HepG2 (cell line): Measurements from ENCODE around the gene HDDC3. TPM values are rescaled to one million over a fixed set of nuclear protein-coding genes. Genes with fewer than 3 reads are reported as not detected.

Experiments
- ATAC-seq: fragments of 200-7000 bp; cut with Tn5 transposase; 3 replicates; pipeline ENCODE4 v1.9.1; 2020; ENCODE audit warnings: mild to moderate bottlenecking, moderate library complexity
- BruUV-seq: library from RNA; stranded (reverse); fragments of 400-500 nt; replicated peaks from 2 replicates; lab custom pipeline; 2021; lab: Mats Ljungman, UMichigan
- CTCF ChIA-PET: fragments of 300-600 bp; formaldehyde crosslinking; extraction: SDS; loops from one replicate; lab custom pipeline; 2021; ENCODE audit warnings: low total read pairs, inconsistent platforms, low intra/inter-chr PET ratio; lab: Yijun Ruan, JAX
- POLR2A ChIA-PET: fragments of 350-600 bp; sonication (Branson Sonifier 250); formaldehyde crosslinking; loops from one replicate; lab custom pipeline; 2020; ENCODE audit warnings: antibody characterized with exemption, inconsistent platforms; lab: Yijun Ruan, JAX
- DNase-seq: peaks from one replicate; pipeline ENCODE4 v3.0.0-alpha.2; 2015; ENCODE audit warnings: low spot score
- FAIRE-seq: peaks from 3 replicates; lab custom pipeline; 2011; peaks lifted over from hg19 to GRCh38; lab: Jason Lieb, UNC
- H2AFZ ChIP-seq: one replicate; pipeline ENCODE4 v1.6.1; 2011; ENCODE audit warnings: low read length, inconsistent platforms
- H3K27ac ChIP-seq: fragments of 300-600 bp; 3 replicates; pipeline ENCODE4 v1.8.0; 2011; ENCODE audit warnings: mixed run types, mild to moderate bottlenecking, mixed read lengths, low read length, inconsistent platforms; ENCODE audit not compliant: insufficient read depth; ENCODE audit errors: extremely low read length
- H3K27me3 ChIP-seq, 2 experiments: fragments of 200-600 bp in 1 of 2; 2 replicates in 1 of 2; 3 replicates in 1 of 2; pipeline versions ENCODE4 v1.6.0 to v1.8.0; 2011; ENCODE audit warnings: low read length in 2 of 2, mild to moderate bottlenecking in 2 of 2, moderate library complexity in 2 of 2, inconsistent platforms in 1 of 2; ENCODE audit not compliant: insufficient read depth in 2 of 2, control insufficient read depth in 1 of 2
- H3K36me3 ChIP-seq, 2 experiments: fragments of 200-600 bp in 1 of 2; replicated peaks in 1 of 2; 2 replicates in 1 of 2; 3 replicates in 1 of 2; pipeline versions ENCODE4 v1.5.1 to v1.8.0; 2011; ENCODE audit warnings: low read length in 2 of 2, inconsistent platforms in 1 of 2; ENCODE audit not compliant: insufficient read depth in 2 of 2, control insufficient read depth in 1 of 2
- H3K4me1 ChIP-seq: 2 replicates; pipeline ENCODE4 v1.5.1; 2012; ENCODE audit warnings: low read length, inconsistent platforms; ENCODE audit not compliant: insufficient read depth
- H3K4me2 ChIP-seq: 2 replicates; pipeline ENCODE4 v1.6.0; 2011; ENCODE audit warnings: low read depth, low read length, inconsistent platforms
- H3K4me3 ChIP-seq, 3 experiments: fragments of 200-600 bp in 1 of 3; sonication (generic), shearing (Covaris generic) in 1 of 3; replicated peaks in 1 of 3; 2 replicates each; pipeline ENCODE4 v1.5.1; 2011 to 2016; ENCODE audit warnings: low read length in 3 of 3, inconsistent platforms in 2 of 3, low read depth in 2 of 3, mild to moderate bottlenecking in 2 of 3, control low read depth in 1 of 3, mixed read lengths in 1 of 3; ENCODE audit not compliant: insufficient read depth in 1 of 3
- H3K79me2 ChIP-seq: one replicate; pipeline ENCODE4 v1.6.1; 2011; ENCODE audit warnings: low read length, inconsistent platforms; ENCODE audit not compliant: insufficient read depth
- H3K9ac ChIP-seq: 2 replicates; pipeline ENCODE4 v1.6.0; 2011; ENCODE audit warnings: mild to moderate bottlenecking, low read depth, low read length, inconsistent platforms; ENCODE audit not compliant: insufficient read depth
- H3K9me3 ChIP-seq: 2 replicates; pipeline ENCODE4 v1.5.1; 2012; ENCODE audit warnings: mild to moderate bottlenecking, low read length
- H4K20me1 ChIP-seq: 2 replicates; pipeline ENCODE4 v1.6.0; 2011; ENCODE audit warnings: inconsistent platforms, mild to moderate bottlenecking, low read length, moderate library complexity; ENCODE audit not compliant: insufficient read depth
- CEBPG ChIP-seq: IDR thresholded peaks from 2 replicates; pipeline ENCODE4 v1.6.1; 2016
- ETV6 ChIP-seq: sonication (generic); formaldehyde crosslinking; conservative IDR thresholded peaks from 2 replicates; pipeline ENCODE4 v1.4.0; 2020; ENCODE audit warnings: missing genetic modification reagents
- GFI1 ChIP-seq: sonication (generic); formaldehyde crosslinking; IDR thresholded peaks from 2 replicates; pipeline ENCODE4 v1.5.0; 2020; ENCODE audit warnings: missing genetic modification reagents, mild to moderate bottlenecking, borderline replicate concordance
- IKZF4 ChIP-seq: sonication (generic); formaldehyde crosslinking; IDR thresholded peaks from 2 replicates; pipeline ENCODE4 v1.5.1; 2020; ENCODE audit warnings: borderline replicate concordance, mild to moderate bottlenecking, low read depth, missing genetic modification reagents; ENCODE audit errors: not compliant biosample characterization
- KLF16 ChIP-seq, 2 experiments: sonication (generic) in 1 of 2; formaldehyde crosslinking in 1 of 2; IDR thresholded peaks; 2 replicates each; pipeline versions ENCODE4 v1.6.1 to v1.8.0; 2016 to 2023; ENCODE audit warnings: missing genetic modification reagents in 2 of 2, missing compliant biosample characterization in 1 of 2
- KMT2A ChIP-seq: sonication (generic); formaldehyde crosslinking; IDR thresholded peaks from 2 replicates; pipeline ENCODE4 v1.4.0; 2020; ENCODE audit warnings: missing genetic modification reagents
- MYNN ChIP-seq: sonication (generic); formaldehyde crosslinking; IDR thresholded peaks from 2 replicates; pipeline ENCODE4 v1.4.0; 2020; ENCODE audit warnings: mild to moderate bottlenecking, low read depth, missing genetic modification reagents
- PHF8 ChIP-seq: sonication (generic); formaldehyde crosslinking; IDR thresholded peaks from 2 replicates; pipeline ENCODE4 v1.5.0; 2020; ENCODE audit warnings: missing genetic modification reagents
- SIN3B ChIP-seq: fragments of 150-350 bp; IDR thresholded peaks from 2 replicates; pipeline ENCODE4 v1.6.1; 2014; ENCODE audit warnings: low read length
- ZNF430 ChIP-seq: sonication (generic); formaldehyde crosslinking; IDR thresholded peaks from 2 replicates; pipeline ENCODE4 v1.9.0; 2021; ENCODE audit warnings: mild to moderate bottlenecking, missing genetic modification reagents
- ZNF598 ChIP-seq: sonication (generic); formaldehyde crosslinking; IDR thresholded peaks from 2 replicates; pipeline ENCODE4 v1.5.1; 2020; ENCODE audit warnings: mild to moderate bottlenecking, missing genetic modification reagents, borderline replicate concordance
- ZNF749 ChIP-seq: sonication (generic); formaldehyde crosslinking; IDR thresholded peaks from 2 replicates; pipeline ENCODE4 v1.8.0; 2022; ENCODE audit warnings: mild to moderate bottlenecking, missing genetic modification reagents, moderate library complexity, borderline replicate concordance
- WGBS: methylation state at CpG from one replicate; pipeline ENCODE4 v1.1.6; 2017; ENCODE audit warnings: low lambda C conversion rate; 5-methylcytosine and 5-hydroxymethylcytosine counted together
- in situ Hi-C: cut with HindIII; loops from 2 replicates; pipeline ENCODE4 v1.10.0; 2017; ENCODE audit warnings: low pct_unique_long_range_greater_than_20kb; ENCODE audit not compliant: extremely low pct_ligation_motif_present
- intact Hi-C: fragments of 100-400 bp; cut with micrococcal nuclease; formaldehyde crosslinking; loops from one replicate; pipeline ENCODE4 v1.10.0; 2022; ENCODE audit not compliant: unreplicated experiment
- polyA plus RNA-seq, 8 experiments: library from polyadenylated mRNA; depleted of rRNA in 3 of 8; stranded (reverse) in 7 of 8; unstranded in 1 of 8; fragments of >200 nt; fragmentation: Illumina TruSeq in 4 of 8; extraction: Trizol in 4 of 8; gene quantifications; 2 replicates each; pipeline versions ENCODE4 v1.2.1 to v1.2.3, GENCODE V29; 2011 to 2016; ENCODE audit warnings: low read depth in 4 of 8, missing spikeins in 1 of 8, mixed read lengths in 1 of 8; ENCODE audit not compliant: insufficient read depth in 1 of 8
- total RNA-seq, 5 experiments: library from RNA; depleted of rRNA; stranded (reverse); fragments of >200 nt; fragmentation: Illumina TruSeq; extraction: Trizol; gene quantifications; 2 replicates each; pipeline ENCODE4 v1.2.3, GENCODE V29; 2016; ENCODE audit warnings: low read depth in 1 of 5
- TF ChIP-seq, protein P1 (sequence below): IDR thresholded peaks from 2 replicates; pipeline ENCODE4 v1.6.1; 2012; ENCODE audit warnings: low read length, improper control_type of control experiment
- TF ChIP-seq, protein P2 (sequence below): sonication (generic); formaldehyde crosslinking; IDR thresholded peaks from 2 replicates; pipeline ENCODE4 v1.8.1; 2023; ENCODE audit warnings: mild to moderate bottlenecking, missing genetic modification reagents
- TF ChIP-seq, protein P3 (sequence below): sonication (generic); formaldehyde crosslinking; IDR thresholded peaks from 2 replicates; pipeline ENCODE4 v1.5.0; 2020; ENCODE audit warnings: mild to moderate bottlenecking, missing genetic modification reagents, borderline replicate concordance
- TF ChIP-seq, protein P4 (sequence below): sonication (generic); formaldehyde crosslinking; IDR thresholded peaks from 2 replicates; pipeline ENCODE4 v1.4.0; 2020; ENCODE audit warnings: missing genetic modification reagents

The HDDC3 gene
- total and polyA plus RNA-seq, 2 of the 13 experiments (the other 11 are each of a cell fraction or from before 2014, with no cell fraction given): 18.7 to 28.3 TPM

DNA sequence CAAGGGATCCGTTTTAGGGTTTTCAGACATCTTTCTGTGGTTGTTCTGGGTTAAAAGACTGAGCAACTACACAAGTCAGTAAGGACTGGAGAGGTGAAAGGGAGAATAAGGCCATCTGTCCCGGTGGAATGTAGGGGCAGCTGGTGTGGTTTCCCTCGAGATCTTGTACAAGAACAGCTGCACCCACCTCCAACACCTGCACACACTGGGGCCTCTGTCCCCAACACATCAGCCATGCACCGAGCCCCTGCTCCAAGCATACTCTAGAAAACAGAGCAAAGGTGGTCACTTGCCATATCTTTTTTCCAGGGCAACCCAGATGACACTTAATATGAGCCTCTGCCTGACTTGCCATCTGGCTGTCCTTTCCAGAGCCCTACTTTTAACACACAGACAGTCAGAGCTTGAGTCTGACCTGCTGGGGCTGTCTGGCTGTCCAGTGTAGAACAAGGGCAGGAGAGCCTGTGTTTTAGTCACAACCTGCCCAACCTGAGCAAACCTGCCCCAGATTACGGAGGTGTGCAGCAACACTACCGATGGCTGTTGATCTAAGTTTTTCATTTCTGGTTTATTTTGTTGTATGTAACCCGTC, 17.0 kb downstream of the HDDC3 start:
- CTCF ChIA-PET: no interaction called here
- no TSS peak for BruUV-seq
- no peak for TF ChIP-seq CEBPG (CRISPR knock-in tag)
- no peak for TF ChIP-seq IKZF4 (CRISPR knock-in tag)
- no peak for TF ChIP-seq KMT2A (CRISPR knock-in tag)
- TF ChIP-seq, protein P1, sequence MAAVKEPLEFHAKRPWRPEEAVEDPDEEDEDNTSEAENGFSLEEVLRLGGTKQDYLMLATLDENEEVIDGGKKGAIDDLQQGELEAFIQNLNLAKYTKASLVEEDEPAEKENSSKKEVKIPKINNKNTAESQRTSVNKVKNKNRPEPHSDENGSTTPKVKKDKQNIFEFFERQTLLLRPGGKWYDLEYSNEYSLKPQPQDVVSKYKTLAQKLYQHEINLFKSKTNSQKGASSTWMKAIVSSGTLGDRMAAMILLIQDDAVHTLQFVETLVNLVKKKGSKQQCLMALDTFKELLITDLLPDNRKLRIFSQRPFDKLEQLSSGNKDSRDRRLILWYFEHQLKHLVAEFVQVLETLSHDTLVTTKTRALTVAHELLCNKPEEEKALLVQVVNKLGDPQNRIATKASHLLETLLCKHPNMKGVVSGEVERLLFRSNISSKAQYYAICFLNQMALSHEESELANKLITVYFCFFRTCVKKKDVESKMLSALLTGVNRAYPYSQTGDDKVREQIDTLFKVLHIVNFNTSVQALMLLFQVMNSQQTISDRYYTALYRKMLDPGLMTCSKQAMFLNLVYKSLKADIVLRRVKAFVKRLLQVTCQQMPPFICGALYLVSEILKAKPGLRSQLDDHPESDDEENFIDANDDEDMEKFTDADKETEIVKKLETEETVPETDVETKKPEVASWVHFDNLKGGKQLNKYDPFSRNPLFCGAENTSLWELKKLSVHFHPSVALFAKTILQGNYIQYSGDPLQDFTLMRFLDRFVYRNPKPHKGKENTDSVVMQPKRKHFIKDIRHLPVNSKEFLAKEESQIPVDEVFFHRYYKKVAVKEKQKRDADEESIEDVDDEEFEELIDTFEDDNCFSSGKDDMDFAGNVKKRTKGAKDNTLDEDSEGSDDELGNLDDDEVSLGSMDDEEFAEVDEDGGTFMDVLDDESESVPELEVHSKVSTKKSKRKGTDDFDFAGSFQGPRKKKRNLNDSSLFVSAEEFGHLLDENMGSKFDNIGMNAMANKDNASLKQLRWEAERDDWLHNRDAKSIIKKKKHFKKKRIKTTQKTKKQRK: no peak
- TF ChIP-seq PHF8 (CRISPR knock-in tag): no peak
- no peak for TF ChIP-seq KLF16 (CRISPR knock-in tag; IDR thresholded peaks at IDR 0.05)
- TF ChIP-seq GFI1: no peak
- TF ChIP-seq, protein P2, sequence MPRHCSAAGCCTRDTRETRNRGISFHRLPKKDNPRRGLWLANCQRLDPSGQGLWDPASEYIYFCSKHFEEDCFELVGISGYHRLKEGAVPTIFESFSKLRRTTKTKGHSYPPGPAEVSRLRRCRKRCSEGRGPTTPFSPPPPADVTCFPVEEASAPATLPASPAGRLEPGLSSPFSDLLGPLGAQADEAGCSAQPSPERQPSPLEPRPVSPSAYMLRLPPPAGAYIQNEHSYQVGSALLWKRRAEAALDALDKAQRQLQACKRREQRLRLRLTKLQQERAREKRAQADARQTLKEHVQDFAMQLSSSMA (CRISPR knock-in tag): no peak
- no peak for TF ChIP-seq SIN3B
- TF ChIP-seq, protein P3, sequence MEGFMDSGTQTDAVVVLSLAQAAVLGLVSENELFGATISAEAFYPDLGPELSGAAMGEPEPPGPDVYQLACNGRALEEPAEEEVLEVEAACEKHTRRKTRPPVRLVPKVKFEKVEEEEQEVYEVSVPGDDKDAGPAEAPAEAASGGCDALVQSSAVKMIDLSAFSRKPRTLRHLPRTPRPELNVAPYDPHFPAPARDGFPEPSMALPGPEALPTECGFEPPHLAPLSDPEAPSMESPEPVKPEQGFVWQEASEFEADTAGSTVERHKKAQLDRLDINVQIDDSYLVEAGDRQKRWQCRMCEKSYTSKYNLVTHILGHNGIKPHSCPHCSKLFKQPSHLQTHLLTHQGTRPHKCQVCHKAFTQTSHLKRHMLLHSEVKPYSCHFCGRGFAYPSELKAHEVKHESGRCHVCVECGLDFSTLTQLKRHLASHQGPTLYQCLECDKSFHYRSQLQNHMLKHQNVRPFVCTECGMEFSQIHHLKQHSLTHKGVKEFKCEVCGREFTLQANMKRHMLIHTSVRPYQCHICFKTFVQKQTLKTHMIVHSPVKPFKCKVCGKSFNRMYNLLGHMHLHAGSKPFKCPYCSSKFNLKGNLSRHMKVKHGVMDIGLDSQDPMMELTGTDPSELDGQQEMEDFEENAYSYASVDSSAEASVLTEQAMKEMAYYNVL (CRISPR knock-in tag): no peak
- no peak for TF ChIP-seq ZNF749 (CRISPR knock-in tag)
- TF ChIP-seq ETV6 (CRISPR knock-in tag): no peak
- TF ChIP-seq ZNF598 (CRISPR knock-in tag): no peak
- TF ChIP-seq, protein P4, sequence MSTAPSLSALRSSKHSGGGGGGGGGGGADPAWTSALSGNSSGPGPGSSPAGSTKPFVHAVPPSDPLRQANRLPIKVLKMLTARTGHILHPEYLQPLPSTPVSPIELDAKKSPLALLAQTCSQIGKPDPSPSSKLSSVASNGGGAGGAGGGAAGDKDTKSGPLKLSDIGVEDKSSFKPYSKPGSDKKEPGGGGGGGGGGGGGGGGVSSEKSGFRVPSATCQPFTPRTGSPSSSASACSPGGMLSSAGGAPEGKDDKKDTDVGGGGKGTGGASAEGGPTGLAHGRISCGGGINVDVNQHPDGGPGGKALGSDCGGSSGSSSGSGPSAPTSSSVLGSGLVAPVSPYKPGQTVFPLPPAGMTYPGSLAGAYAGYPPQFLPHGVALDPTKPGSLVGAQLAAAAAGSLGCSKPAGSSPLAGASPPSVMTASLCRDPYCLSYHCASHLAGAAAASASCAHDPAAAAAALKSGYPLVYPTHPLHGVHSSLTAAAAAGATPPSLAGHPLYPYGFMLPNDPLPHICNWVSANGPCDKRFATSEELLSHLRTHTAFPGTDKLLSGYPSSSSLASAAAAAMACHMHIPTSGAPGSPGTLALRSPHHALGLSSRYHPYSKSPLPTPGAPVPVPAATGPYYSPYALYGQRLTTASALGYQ (CRISPR knock-in tag): no peak
- no peak for TF ChIP-seq MYNN (CRISPR knock-in tag)
- TF ChIP-seq ZNF430 (CRISPR knock-in tag): no peak

More for the DNA sequence above, 17.0 kb downstream of the HDDC3 start:
- WGBS: 93% methylated on average over 6 of the region's 7 CpGs
- FAIRE-seq: no peak
- DNase-seq: no peak
- H3K4me3 ChIP-seq: no peak overlapping the region
- no peaks in the 10 kb centered on the region for H3K27me3 ChIP-seq
- H3K4me2 ChIP-seq: no peak overlapping the region
- POLR2A ChIA-PET: no interaction called here
- H3K4me1 ChIP-seq: no peaks in the 10 kb centered on the region
- H3K9ac ChIP-seq: no peak overlapping the region
- H3K9me3 ChIP-seq: no peaks in the 10 kb centered on the region
- no peak overlapping the region for H3K27ac ChIP-seq
- H4K20me1 ChIP-seq: no peaks in the 10 kb centered on the region
- H3K79me2 ChIP-seq: no peaks in the 10 kb centered on the region
- in situ Hi-C loops: no loop called here
- ATAC-seq: no peak
- intact Hi-C loops: no loop called here
- no peak overlapping the region for H2AFZ ChIP-seq
- H3K36me3 ChIP-seq: peaks cover 40 to 83% of the 10 kb centered on the region in 2 experiments; a peak in 4 of 5 replicates
